Thyroid gland (tissue), 4 donors: ENCODE results near the gene POLR2B.

Source experiments
- CTCF ChIP-seq, 6 experiments: fragments of 200-600 bp in 3 of 6; fragments of 450-650 bp in 3 of 6; sonication (generic) in 3 of 6; IDR thresholded peaks; one replicate each; pipeline ENCODE4 v1.5.1; 2016 to 2019; ENCODE audit warnings: antibody characterized with exemption in 6 of 6, mild to moderate bottlenecking in 2 of 6, inconsistent platforms in 1 of 6, moderate library complexity in 1 of 6
- POLR2A ChIP-seq, 2 donors: fragments of 450-650 bp; IDR thresholded peaks; one replicate each; pipeline ENCODE4 v1.6.1; 2017; ENCODE audit warnings: antibody characterized with exemption in 2 of 2, mild to moderate bottlenecking in 2 of 2, moderate library complexity in 1 of 2

- TF ChIP-seq CTCF (IDR thresholded peaks at IDR 0.05) (no peak), POLR2A (IDR thresholded peaks at IDR 0.05) (no peak)
These were observed 81.4 kb downstream of the POLR2B start for GRCh38 chr4:57059890-57060716.
